A673 (cell line): Measurements from ENCODE around the gene SMIM1. TPM values are rescaled to one million over a fixed set of nuclear protein-coding genes. Genes with fewer than 3 reads are reported as not detected.

Experiments used
- BruUV-seq: library from RNA; stranded (reverse); fragments of 400-500 nt; replicated peaks from 2 replicates; lab custom pipeline; 2021; lab: Mats Ljungman, UMichigan
- CTCF ChIA-PET: fragments of 300-600 bp; sonication (Branson Sonifier 250); formaldehyde crosslinking; loops from one replicate; lab custom pipeline; 2022; ENCODE audit warnings: antibody characterized with exemption; lab: Charles Lee
- POLR2A ChIA-PET: fragments of 300-600 bp; sonication (Branson Sonifier 250); formaldehyde crosslinking; loops from one replicate; lab custom pipeline; 2022; ENCODE audit warnings: antibody characterized with exemption; ENCODE audit not compliant: low non-redundant PET; lab: Charles Lee
- DNase-seq: peaks from one replicate; pipeline ENCODE4 v3.0.0-alpha.2; 2015; ENCODE audit warnings: low spot score
- H3K27ac ChIP-seq: fragments of 200-600 bp; sonication (generic); 2 replicates; pipeline ENCODE4 v1.5.1; 2016; ENCODE audit warnings: mixed run types, low read depth, mild to moderate bottlenecking, mixed read lengths, antibody characterized with exemption, low read length; ENCODE audit not compliant: poor library complexity, severe bottlenecking
- H3K27me3 ChIP-seq: fragments of 200-600 bp; sonication (generic); replicated peaks from 2 replicates; pipeline ENCODE4 v1.6.1; 2017; ENCODE audit warnings: mixed run types, low read depth, mild to moderate bottlenecking, mixed read lengths, antibody characterized with exemption, low read length; ENCODE audit not compliant: insufficient read depth, poor library complexity
- H3K36me3 ChIP-seq: fragments of 200-600 bp; sonication (generic); 2 replicates; pipeline ENCODE4 v1.6.1; 2016; ENCODE audit warnings: mixed run types, mild to moderate bottlenecking, mixed read lengths, antibody characterized with exemption, low read length; ENCODE audit not compliant: insufficient read depth, poor library complexity, severe bottlenecking
- H3K4me1 ChIP-seq: fragments of 200-600 bp; sonication (generic); 2 replicates; pipeline ENCODE4 v1.6.1; 2017; ENCODE audit warnings: mixed run types, mild to moderate bottlenecking, mixed read lengths, antibody characterized with exemption, low read length; ENCODE audit not compliant: insufficient read depth, poor library complexity, severe bottlenecking
- H3K4me3 ChIP-seq: fragments of 200-600 bp; sonication (generic); 2 replicates; pipeline ENCODE4 v1.5.1; 2016; ENCODE audit warnings: low read depth, mixed run types, mild to moderate bottlenecking, mixed read lengths, low read length; ENCODE audit not compliant: poor library complexity, severe bottlenecking
- H3K9me3 ChIP-seq: fragments of 200-600 bp; sonication (generic); 2 replicates; pipeline ENCODE4 v1.6.1; 2016; ENCODE audit warnings: mixed run types, low read depth, mild to moderate bottlenecking, mixed read lengths, antibody characterized with exemption, low read length; ENCODE audit not compliant: poor library complexity, severe bottlenecking
- EZH2 ChIP-seq: fragments of 200-600 bp; sonication (generic); IDR thresholded peaks from 2 replicates; pipeline ENCODE4 v1.6.1; 2017; ENCODE audit warnings: borderline replicate concordance, low read depth, mild to moderate bottlenecking, mixed read lengths, antibody characterized with exemption, low read length; ENCODE audit not compliant: poor library complexity, severe bottlenecking
- intact Hi-C: fragments of 100-400 bp; cut with micrococcal nuclease; formaldehyde crosslinking; loops from one replicate; pipeline ENCODE4 v1.10.0; 2022; ENCODE audit not compliant: unreplicated experiment
- total RNA-seq: library from RNA; stranded (reverse); gene quantifications from 2 replicates; pipeline ENCODE4 v1.2.3, GENCODE V29; 2021
- TF ChIP-seq, protein P1 (sequence below): fragments of 300-800, 200-600 bp; sonication (generic); conservative IDR thresholded peaks from 2 replicates; pipeline ENCODE4 v1.5.1; 2017; ENCODE audit warnings: low read depth, mild to moderate bottlenecking, antibody characterized with exemption, low read length, moderate library complexity, mixed read lengths

Gene SMIM1
- total RNA-seq, 1 experiment from 2014 or later, result 1.5 TPM

GRCh38 chr1:3814065-3814464 is 41.5 kb downstream of the SMIM1 start:
- Histone ChIP-seq H3K9me3 (no peaks in the 10 kb centered on the region), H3K36me3 (no peaks in the 10 kb centered on the region), H3K4me3 (no peak overlapping the region), H3K27ac (no peak overlapping the region), H3K27me3 (no peaks in the 10 kb centered on the region), H3K4me1 (no peaks in the 10 kb centered on the region)
- no TSS peak for BruUV-seq
- intact Hi-C loops, result no loop called here
- no peak for DNase-seq
- TF ChIP-seq EZH2, result no peak
- TF ChIP-seq, protein P1, sequence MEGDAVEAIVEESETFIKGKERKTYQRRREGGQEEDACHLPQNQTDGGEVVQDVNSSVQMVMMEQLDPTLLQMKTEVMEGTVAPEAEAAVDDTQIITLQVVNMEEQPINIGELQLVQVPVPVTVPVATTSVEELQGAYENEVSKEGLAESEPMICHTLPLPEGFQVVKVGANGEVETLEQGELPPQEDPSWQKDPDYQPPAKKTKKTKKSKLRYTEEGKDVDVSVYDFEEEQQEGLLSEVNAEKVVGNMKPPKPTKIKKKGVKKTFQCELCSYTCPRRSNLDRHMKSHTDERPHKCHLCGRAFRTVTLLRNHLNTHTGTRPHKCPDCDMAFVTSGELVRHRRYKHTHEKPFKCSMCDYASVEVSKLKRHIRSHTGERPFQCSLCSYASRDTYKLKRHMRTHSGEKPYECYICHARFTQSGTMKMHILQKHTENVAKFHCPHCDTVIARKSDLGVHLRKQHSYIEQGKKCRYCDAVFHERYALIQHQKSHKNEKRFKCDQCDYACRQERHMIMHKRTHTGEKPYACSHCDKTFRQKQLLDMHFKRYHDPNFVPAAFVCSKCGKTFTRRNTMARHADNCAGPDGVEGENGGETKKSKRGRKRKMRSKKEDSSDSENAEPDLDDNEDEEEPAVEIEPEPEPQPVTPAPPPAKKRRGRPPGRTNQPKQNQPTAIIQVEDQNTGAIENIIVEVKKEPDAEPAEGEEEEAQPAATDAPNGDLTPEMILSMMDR, result no peak
- ChIA-PET CTCF (no interaction called here), POLR2A (no interaction called here)

- Histone ChIP-seq H3K27me3 (no peaks in the 10 kb centered on the region), H3K4me1 (no peaks in the 10 kb centered on the region), H3K27ac (no peak overlapping the region), H3K9me3 (no peaks in the 10 kb centered on the region), H3K4me3 (no peak overlapping the region), H3K36me3 (no peaks in the 10 kb centered on the region)
- no peak for DNase-seq
- BruUV-seq, result no TSS peak
- intact Hi-C loops, result no loop called here
- CTCF ChIA-PET, result no interaction called here
- no peak for TF ChIP-seq EZH2
- TF ChIP-seq, protein P1, result no peak
- POLR2A ChIA-PET, result no interaction called here
Observed at GRCh38 chr1:3814771-3815561, 42.4 kb downstream of the SMIM1 start.

GRCh38 chr1:3816331-3817137 is 44.0 kb downstream of the SMIM1 start:
- no peak for TF ChIP-seq EZH2
- TF ChIP-seq, protein P1, result no peak
- H3K9me3 ChIP-seq, result no peaks in the 10 kb centered on the region
- H3K36me3 ChIP-seq, result no peaks in the 10 kb centered on the region
- no TSS peak for BruUV-seq
- DNase-seq, result no peak
- intact Hi-C loops, result no loop called here
- H3K4me1 ChIP-seq, result no peaks in the 10 kb centered on the region
- no peak overlapping the region for H3K27ac ChIP-seq
- ChIA-PET POLR2A (no interaction called here), CTCF (no interaction called here)
- no peak overlapping the region for H3K4me3 ChIP-seq
- H3K27me3 ChIP-seq, result no peaks in the 10 kb centered on the region
